ENCODE results near the gene PTPRO.

GRCh38 chr12:15543347-15543746 is 221.0 kb downstream of the PTPRO start:
- TF ChIP-seq POLR2A (IDR thresholded peaks at IDR 0.05) (no peak), CTCF (IDR thresholded peaks at IDR 0.05 in 4 of 5, conservative IDR thresholded peaks at IDR 0.05 in 1 of 5) (no peak)

Data from gastrocnemius medialis (tissue), 4 donors.